GM06990 (cell line): ENCODE data around the gene SHISA5.

ENCODE experiments used
- DNase-seq: peaks from one replicate; pipeline ENCODE4 v3.0.0-alpha.2; 2011; ENCODE audit not compliant: insufficient read length; ENCODE audit errors: extremely low read depth
- H3K27me3 ChIP-seq: replicated peaks from 2 replicates; pipeline ENCODE4 v1.6.0; 2011; ENCODE audit warnings: low read length; ENCODE audit not compliant: control insufficient read depth, insufficient read depth
- H3K36me3 ChIP-seq: 2 replicates; pipeline ENCODE4 v1.5.1; 2011; ENCODE audit warnings: low read length; ENCODE audit not compliant: control insufficient read depth, insufficient read depth
- H3K4me3 ChIP-seq: replicated peaks from 2 replicates; pipeline ENCODE4 v1.5.1; 2011; ENCODE audit warnings: low read depth, mild to moderate bottlenecking, control low read depth, low read length
- TF ChIP-seq, protein P1 (sequence below): IDR thresholded peaks from 2 replicates; pipeline ENCODE4 v1.5.1; 2011; ENCODE audit warnings: low read length, control low read depth, mild to moderate bottlenecking, inconsistent platforms; ENCODE audit not compliant: insufficient read depth, poor library complexity, severe bottlenecking

The SHISA5 gene

DNA sequence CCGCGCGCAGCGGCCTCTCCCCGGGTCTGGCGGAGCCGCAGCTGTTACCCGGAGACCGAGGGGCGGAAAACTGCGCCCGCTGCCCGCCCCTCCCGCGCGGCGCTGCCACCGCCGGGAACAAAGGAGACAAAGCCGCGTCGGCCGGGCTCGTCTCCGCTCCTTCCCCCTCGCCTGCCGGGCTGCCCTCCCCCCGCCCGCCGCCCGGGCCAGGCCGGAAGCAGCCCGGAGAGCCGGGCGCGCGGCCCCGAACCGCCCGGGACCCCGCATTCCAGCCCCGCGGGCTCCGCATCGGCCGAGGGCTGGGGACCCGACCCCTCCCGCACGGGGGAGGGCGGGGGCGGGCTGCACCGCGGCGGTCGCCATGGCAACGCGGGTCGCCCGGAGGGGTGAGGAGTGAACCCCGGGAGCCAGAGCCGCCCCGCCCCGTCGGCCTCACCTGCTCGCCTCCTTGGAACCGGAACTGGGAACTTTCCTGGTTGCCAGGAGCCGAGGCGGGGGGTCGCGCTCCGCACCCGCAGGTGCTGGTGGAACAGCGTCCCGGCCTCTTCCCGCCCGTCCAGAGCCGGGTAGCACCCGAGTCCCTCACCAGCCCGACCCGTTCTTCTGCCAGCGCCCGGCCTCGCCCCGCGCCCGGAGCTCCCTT, 74.5 kb downstream of the SHISA5 start:
- H3K36me3 ChIP-seq = peaks cover 13% of the 10 kb centered on the region
- no peaks in the 10 kb centered on the region for H3K27me3 ChIP-seq
- TF ChIP-seq, protein P1, sequence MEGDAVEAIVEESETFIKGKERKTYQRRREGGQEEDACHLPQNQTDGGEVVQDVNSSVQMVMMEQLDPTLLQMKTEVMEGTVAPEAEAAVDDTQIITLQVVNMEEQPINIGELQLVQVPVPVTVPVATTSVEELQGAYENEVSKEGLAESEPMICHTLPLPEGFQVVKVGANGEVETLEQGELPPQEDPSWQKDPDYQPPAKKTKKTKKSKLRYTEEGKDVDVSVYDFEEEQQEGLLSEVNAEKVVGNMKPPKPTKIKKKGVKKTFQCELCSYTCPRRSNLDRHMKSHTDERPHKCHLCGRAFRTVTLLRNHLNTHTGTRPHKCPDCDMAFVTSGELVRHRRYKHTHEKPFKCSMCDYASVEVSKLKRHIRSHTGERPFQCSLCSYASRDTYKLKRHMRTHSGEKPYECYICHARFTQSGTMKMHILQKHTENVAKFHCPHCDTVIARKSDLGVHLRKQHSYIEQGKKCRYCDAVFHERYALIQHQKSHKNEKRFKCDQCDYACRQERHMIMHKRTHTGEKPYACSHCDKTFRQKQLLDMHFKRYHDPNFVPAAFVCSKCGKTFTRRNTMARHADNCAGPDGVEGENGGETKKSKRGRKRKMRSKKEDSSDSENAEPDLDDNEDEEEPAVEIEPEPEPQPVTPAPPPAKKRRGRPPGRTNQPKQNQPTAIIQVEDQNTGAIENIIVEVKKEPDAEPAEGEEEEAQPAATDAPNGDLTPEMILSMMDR = no peak
- peak overlapping the region; percentile 60 for H3K4me3 ChIP-seq
- DNase-seq = peak; percentile 67

DNA sequence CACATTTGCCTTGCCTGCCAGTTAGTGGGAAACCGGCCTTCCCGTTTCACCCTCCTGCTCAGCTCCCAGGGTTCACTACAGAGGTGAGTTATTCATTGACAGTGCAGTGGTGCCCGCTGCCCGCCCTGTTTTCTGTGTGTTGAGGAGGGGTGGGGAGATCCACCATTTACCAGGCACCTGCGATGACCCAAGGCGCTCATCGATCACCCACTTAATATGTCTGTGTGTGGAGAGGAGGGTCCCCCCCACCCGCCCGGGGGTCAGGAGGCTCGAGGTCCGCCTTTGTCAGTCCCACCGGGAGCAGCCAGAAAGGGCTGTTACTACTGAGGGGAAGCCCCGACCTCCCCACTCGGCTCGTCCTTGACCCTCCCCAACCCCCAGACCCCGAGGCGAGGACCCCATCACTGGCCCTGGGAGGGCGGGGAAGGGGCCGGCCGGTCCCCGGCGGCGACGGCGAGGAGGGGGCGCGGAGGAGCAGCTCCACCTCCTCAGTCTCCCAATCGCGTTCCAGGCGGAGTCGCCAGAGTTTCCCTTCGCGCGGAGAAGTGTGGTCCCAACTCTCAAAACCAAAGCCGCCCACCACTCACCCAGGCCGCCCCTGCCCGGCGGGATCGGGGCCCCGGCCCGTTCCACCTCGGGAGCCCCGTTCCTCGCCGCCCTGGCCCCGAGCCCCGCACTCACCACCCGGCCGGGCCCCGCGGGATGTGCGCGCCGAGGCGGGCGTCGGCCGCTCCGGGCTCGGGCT, 75.2 kb downstream of the SHISA5 start:
- TF ChIP-seq, protein P1 = no peak
- no peak for DNase-seq
- Histone ChIP-seq H3K27me3 (no peaks in the 10 kb centered on the region), H3K36me3 (peaks cover 12% of the 10 kb centered on the region), H3K4me3 (peak overlapping the region; percentile 60)

DNA sequence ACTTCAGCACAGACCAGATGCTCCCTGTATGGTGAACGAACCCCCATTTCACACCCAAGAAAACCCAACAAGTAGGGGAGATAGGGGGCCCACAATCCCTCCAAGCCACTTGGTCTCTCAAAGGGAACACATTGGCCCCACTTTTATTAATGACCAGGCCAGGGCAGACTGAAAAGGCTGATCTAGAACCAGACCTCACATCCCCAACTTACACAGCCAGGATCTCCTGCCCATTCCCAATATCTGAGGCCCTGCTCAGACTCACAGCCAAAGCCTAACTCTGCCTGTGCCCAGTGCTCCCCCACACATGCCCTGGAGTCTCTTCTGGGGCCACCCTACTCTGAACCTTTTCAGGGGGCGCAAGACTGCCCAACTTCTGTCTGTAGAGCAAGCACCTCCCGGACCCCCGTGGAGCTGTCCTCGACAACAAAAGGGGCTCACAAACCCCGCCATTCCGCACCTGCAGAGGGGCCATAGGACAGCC, 75.8 kb downstream of the SHISA5 start:
- no peak for DNase-seq
- no peaks in the 10 kb centered on the region for H3K27me3 ChIP-seq
- H3K36me3 ChIP-seq = peaks cover 6% of the 10 kb centered on the region
- TF ChIP-seq, protein P1 = no peak
- no peak overlapping the region for H3K4me3 ChIP-seq

DNA sequence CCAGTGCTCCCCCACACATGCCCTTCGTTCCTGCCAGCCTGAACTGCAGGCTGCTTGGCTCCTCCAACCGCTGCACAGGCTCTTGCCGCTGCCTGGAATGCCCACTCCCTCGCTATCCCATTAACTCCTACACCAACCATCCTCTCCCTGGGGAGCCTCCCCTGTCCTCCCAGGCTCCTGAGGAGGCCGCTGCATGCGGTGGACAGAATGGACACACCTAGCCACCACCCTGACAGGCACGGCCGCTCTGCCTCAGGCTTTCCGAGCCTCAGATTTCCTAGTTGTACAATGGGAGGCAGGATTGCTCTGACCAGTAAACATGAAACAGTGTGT, 76.4 kb downstream of the SHISA5 start:
- Histone ChIP-seq H3K4me3 (no peak overlapping the region), H3K36me3 (peaks cover 3% of the 10 kb centered on the region; the same call in 1 of the 2 replicates), H3K27me3 (no peaks in the 10 kb centered on the region)
- TF ChIP-seq, protein P1 = no peak
- no peak for DNase-seq

DNA sequence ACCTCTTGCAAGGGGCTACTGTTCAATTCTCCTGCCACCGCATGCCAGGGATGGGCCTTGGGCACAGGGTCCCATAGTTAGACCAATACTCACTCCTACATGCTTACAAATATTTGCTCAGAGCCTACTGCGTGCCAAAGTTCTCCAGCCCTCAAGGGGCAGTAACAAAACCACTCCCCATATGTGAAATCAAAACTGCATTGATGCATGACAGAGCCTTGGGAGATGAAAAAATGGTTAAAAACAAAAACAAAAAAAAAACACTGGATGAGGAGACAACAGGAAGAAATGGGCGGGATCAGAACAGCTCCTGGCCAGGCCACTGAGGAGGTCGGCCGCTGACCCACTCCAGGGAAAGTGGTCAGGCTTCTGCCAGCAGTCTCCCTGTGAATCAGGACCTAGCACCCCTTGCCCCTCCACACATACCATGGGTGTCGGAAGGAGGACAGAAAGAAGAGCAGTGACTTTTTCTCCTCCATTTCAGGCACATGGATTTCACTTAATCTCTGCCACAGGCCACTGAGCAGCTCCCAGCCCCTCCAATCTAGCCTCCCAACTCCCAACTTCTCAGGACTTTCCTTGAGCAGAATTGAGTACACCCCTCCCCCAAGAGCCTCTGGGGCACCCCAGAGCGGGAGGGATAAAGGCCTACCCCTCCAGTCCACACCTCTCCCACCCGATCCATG, 76.9 kb downstream of the SHISA5 start:
- Histone ChIP-seq H3K4me3 (no peak overlapping the region), H3K36me3 (no peaks in the 10 kb centered on the region), H3K27me3 (no peaks in the 10 kb centered on the region)
- no peak for DNase-seq
- TF ChIP-seq, protein P1 = no peak
